HUES64 (cell line): Measurements from ENCODE around the gene TBKBP1.
"Not testable (repeated sequence)": the region's sequence is repeated elsewhere in the genome, so short reads cannot be mapped to it uniquely, and the experiment has no call there.

Source experiments
- H3K27ac ChIP-seq: 2 replicates; pipeline ENCODE4 v1.7.0; 2013; ENCODE audit warnings: low read depth, low read length, inconsistent platforms
- H3K27me3 ChIP-seq: 2 replicates; pipeline ENCODE4 v1.6.1; 2013; ENCODE audit warnings: mild to moderate bottlenecking, low read length; ENCODE audit not compliant: insufficient read depth
- H3K36me3 ChIP-seq: 2 replicates; pipeline ENCODE4 v1.6.1; 2013; ENCODE audit warnings: mild to moderate bottlenecking, low read length; ENCODE audit not compliant: insufficient read depth
- H3K4me1 ChIP-seq: 2 replicates; pipeline ENCODE4 v1.6.1; 2013; ENCODE audit warnings: mild to moderate bottlenecking, low read length, moderate library complexity; ENCODE audit not compliant: insufficient read depth
- H3K4me3 ChIP-seq: 2 replicates; pipeline ENCODE4 v1.5.1; 2013; ENCODE audit warnings: mild to moderate bottlenecking, low read length, moderate library complexity
- H3K9ac ChIP-seq: 2 replicates; pipeline ENCODE4 v1.6.1; 2013; ENCODE audit warnings: mild to moderate bottlenecking, low read depth, low read length
- H3K9me3 ChIP-seq: 2 replicates; pipeline ENCODE4 v1.6.1; 2013; ENCODE audit warnings: low read depth, low read length; ENCODE audit not compliant: insufficient read depth
- WGBS: fragments of 150-250, 120-280 bp; methylation state at CpG from one replicate; pipeline ENCODE4 v1.1.7; 2013; ENCODE audit warnings: missing lambda C conversion rate; 5-methylcytosine and 5-hydroxymethylcytosine counted together

TBKBP1 gene

GRCh38 chr17:47682138-47682537 lies 11.8 kb upstream of the TBKBP1 start:
- Histone ChIP-seq H3K4me1 (peaks cover 4% of the 10 kb centered on the region), H3K9ac (no peak overlapping the region), H3K4me3 (no peak overlapping the region), H3K27ac (no peak overlapping the region), H3K9me3 (no peaks in the 10 kb centered on the region), H3K36me3 (peaks cover 93% of the 10 kb centered on the region), H3K27me3 (no peaks in the 10 kb centered on the region)
- 92% methylated on average over 2 of the region's 2 CpGs for WGBS

- not testable (repeated sequence) for H3K9ac ChIP-seq, H3K27me3 ChIP-seq, H3K27ac ChIP-seq, H3K4me3 ChIP-seq, H3K9me3 ChIP-seq, H3K4me1 ChIP-seq
- peaks cover 90% of the 10 kb centered on the region for H3K36me3 ChIP-seq
- 91% methylated on average over 2 of the region's 4 CpGs for WGBS
These were observed 11.2 kb upstream of the TBKBP1 start for GRCh38 chr17:47682727-47683126.

GRCh38 chr17:47684025-47684424 lies 9.9 kb upstream of the TBKBP1 start:
- WGBS = 96% methylated on average over 4 of the region's 4 CpGs
- H3K9me3 ChIP-seq = no peaks in the 10 kb centered on the region
- H3K4me3 ChIP-seq = no peak overlapping the region
- peaks cover 77% of the 10 kb centered on the region for H3K36me3 ChIP-seq
- no peak overlapping the region for H3K27ac ChIP-seq
- H3K4me1 ChIP-seq = peaks cover 13% of the 10 kb centered on the region
- H3K9ac ChIP-seq = no peak overlapping the region
- H3K27me3 ChIP-seq = no peaks in the 10 kb centered on the region

- Histone ChIP-seq H3K27ac (no peak overlapping the region), H3K9ac (no peak overlapping the region), H3K9me3 (no peaks in the 10 kb centered on the region), H3K36me3 (peaks cover 70% of the 10 kb centered on the region), H3K4me1 (peaks cover 13% of the 10 kb centered on the region), H3K27me3 (no peaks in the 10 kb centered on the region), H3K4me3 (no peak overlapping the region)
- 97% methylated on average over 4 of the region's 4 CpGs for WGBS
These were observed 9.3 kb upstream of the TBKBP1 start for GRCh38 chr17:47684535-47685193.

GRCh38 chr17:47685556-47686275 lies 8.2 kb upstream of the TBKBP1 start:
- H3K27ac ChIP-seq = no peak overlapping the region
- H3K4me1 ChIP-seq = peaks cover 16% of the 10 kb centered on the region
- H3K27me3 ChIP-seq = no peaks in the 10 kb centered on the region
- H3K9ac ChIP-seq = no peak overlapping the region
- H3K9me3 ChIP-seq = no peaks in the 10 kb centered on the region
- H3K36me3 ChIP-seq = peaks cover 60% of the 10 kb centered on the region
- 87% methylated on average over 3 of the region's 4 CpGs for WGBS
- no peak overlapping the region for H3K4me3 ChIP-seq

- Histone ChIP-seq H3K4me3 (no peak overlapping the region), H3K36me3 (peaks cover 54% of the 10 kb centered on the region), H3K27me3 (no peaks in the 10 kb centered on the region), H3K4me1 (peaks cover 16% of the 10 kb centered on the region), H3K27ac (no peak overlapping the region), H3K9me3 (no peaks in the 10 kb centered on the region), H3K9ac (no peak overlapping the region)
- WGBS = 100% methylated on average over 1 of the region's 1 CpG
These were observed 7.7 kb upstream of the TBKBP1 start for GRCh38 chr17:47686276-47686635.

- no peak overlapping the region for H3K9ac ChIP-seq
- no peaks in the 10 kb centered on the region for H3K9me3 ChIP-seq
- H3K4me1 ChIP-seq = peaks cover 16% of the 10 kb centered on the region
- H3K27me3 ChIP-seq = no peaks in the 10 kb centered on the region
- WGBS = 94% methylated on average over 7 of the region's 7 CpGs
- H3K27ac ChIP-seq = peak overlapping the region; percentile 2; the same call in 1 of the 2 replicates
- peaks cover 49% of the 10 kb centered on the region for H3K36me3 ChIP-seq
- no peak overlapping the region for H3K4me3 ChIP-seq
These were observed 7.2 kb upstream of the TBKBP1 start for GRCh38 chr17:47686664-47687327.

- peak overlapping the region; percentile 62; the same call in 1 of the 2 replicates for H3K27ac ChIP-seq
- H3K9ac ChIP-seq = no peak overlapping the region
- H3K27me3 ChIP-seq = no peaks in the 10 kb centered on the region
- H3K4me3 ChIP-seq = no peak overlapping the region
- H3K36me3 ChIP-seq = peaks cover 44% of the 10 kb centered on the region
- no peaks in the 10 kb centered on the region for H3K9me3 ChIP-seq
- H3K4me1 ChIP-seq = peaks cover 18% of the 10 kb centered on the region
These were observed 6.7 kb upstream of the TBKBP1 start for GRCh38 chr17:47687328-47687690.

- Histone ChIP-seq H3K36me3 (peaks cover 40% of the 10 kb centered on the region), H3K9me3 (no peaks in the 10 kb centered on the region), H3K27me3 (no peaks in the 10 kb centered on the region), H3K4me1 (peaks cover 22% of the 10 kb centered on the region), H3K9ac (no peak overlapping the region), H3K4me3 (no peak overlapping the region), H3K27ac (peak overlapping the region; percentile 62; the same call in 1 of the 2 replicates)
- WGBS = 80% methylated on average over 1 of the region's 1 CpG
These were observed 6.2 kb upstream of the TBKBP1 start for GRCh38 chr17:47687748-47688147.

- Histone ChIP-seq H3K9ac (no peak overlapping the region), H3K36me3 (peaks cover 16% of the 10 kb centered on the region), H3K4me3 (no peak overlapping the region), H3K9me3 (no peaks in the 10 kb centered on the region), H3K27me3 (no peaks in the 10 kb centered on the region; the same call in 1 of the 2 replicates), H3K4me1 (peaks cover 30% of the 10 kb centered on the region), H3K27ac (no peak overlapping the region)
- 72% methylated on average over 3 of the region's 3 CpGs for WGBS
These were observed 3.8 kb upstream of the TBKBP1 start for GRCh38 chr17:47690121-47690520.

GRCh38 chr17:47692137-47692894 lies 1.6 kb upstream of the TBKBP1 start:
- peaks cover 24% of the 10 kb centered on the region for H3K4me1 ChIP-seq
- H3K4me3 ChIP-seq = peak overlapping the region; percentile 64; the same call in 1 of the 2 replicates
- H3K27me3 ChIP-seq = no peaks in the 10 kb centered on the region; the same call in 1 of the 2 replicates
- H3K9me3 ChIP-seq = no peaks in the 10 kb centered on the region
- H3K36me3 ChIP-seq = peaks cover 1% of the 10 kb centered on the region; the same call in 1 of the 2 replicates
- no peak overlapping the region for H3K9ac ChIP-seq
- WGBS = 70% methylated on average over 2 of the region's 2 CpGs
- no peak overlapping the region for H3K27ac ChIP-seq
